MG63 (cell line): ENCODE measurements around the gene GNG7. TPM values are rescaled to one million over a fixed set of nuclear protein-coding genes. Genes with fewer than 3 reads are reported as not detected.
"Not testable (repeated sequence)": the region's sequence is repeated elsewhere in the genome, so short reads cannot be mapped to it uniquely, and the experiment has no call there.

Experiments used
- DNase-seq: peaks from one replicate; pipeline ENCODE4 v3.0.0-alpha.2; 2020
- H3K27me3 ChIP-seq: fragments of 250-450 bp; sonication (Bioruptor Pico); 2 replicates; pipeline ENCODE4 v1.5.1; 2020; ENCODE audit warnings: mild to moderate bottlenecking, moderate library complexity
- H3K36me3 ChIP-seq: fragments of 250-450 bp; sonication (Bioruptor Pico); 2 replicates; pipeline ENCODE4 v1.5.1; 2020; ENCODE audit warnings: mild to moderate bottlenecking, moderate library complexity
- H3K4me3 ChIP-seq: fragments of 250-450 bp; sonication (Bioruptor Pico); 2 replicates; pipeline ENCODE4 v1.5.1; 2020; ENCODE audit warnings: mild to moderate bottlenecking, moderate library complexity
- H3K9me3 ChIP-seq: fragments of 250-450 bp; sonication (Bioruptor Pico); 2 replicates; pipeline ENCODE4 v1.5.1; 2020; ENCODE audit warnings: mild to moderate bottlenecking, moderate library complexity
- total RNA-seq: library from RNA; depleted of rRNA; stranded (reverse); fragments of >200 nt; shearing (Covaris generic); gene quantifications from 2 replicates; pipeline ENCODE4 v1.2.3, GENCODE V29; 2014; ENCODE audit warnings: low replicate concordance; rRNA removed

Gene GNG7
- total RNA-seq, 1 experiment from 2014 or later: 0.20 TPM

- Histone ChIP-seq H3K9me3 (no peaks in the 10 kb centered on the region), H3K36me3 (peaks cover 19% of the 10 kb centered on the region), H3K27me3 (no peaks in the 10 kb centered on the region), H3K4me3 (peak overlapping the region; percentile 99)
- DNase-seq: peak; percentile 88
These were observed 228.1 kb downstream of the GNG7 start for GRCh38 chr19:2474232-2475017.

GRCh38 chr19:2469915-2470200 is 232.6 kb downstream of the GNG7 start:
- H3K9me3 ChIP-seq, H3K4me3 ChIP-seq, DNase-seq, H3K36me3 ChIP-seq, H3K27me3 ChIP-seq: not testable (repeated sequence)

- H3K36me3 ChIP-seq: no peaks in the 10 kb centered on the region
- peak; percentile 19 for DNase-seq
- no peaks in the 10 kb centered on the region for H3K9me3 ChIP-seq
- H3K27me3 ChIP-seq: no peaks in the 10 kb centered on the region
- H3K4me3 ChIP-seq: no peak overlapping the region
These were observed 233.2 kb downstream of the GNG7 start for GRCh38 chr19:2469102-2469914.

GRCh38 chr19:2468596-2468995 is 233.9 kb downstream of the GNG7 start:
- Histone ChIP-seq H3K27me3 (no peaks in the 10 kb centered on the region), H3K36me3 (no peaks in the 10 kb centered on the region)
- no peak for DNase-seq

GRCh38 chr19:2464389-2464788 is 238.1 kb downstream of the GNG7 start:
- H3K27me3 ChIP-seq: no peaks in the 10 kb centered on the region
- DNase-seq: no peak
- no peaks in the 10 kb centered on the region for H3K36me3 ChIP-seq
- H3K4me3 ChIP-seq: no peak overlapping the region
- no peaks in the 10 kb centered on the region for H3K9me3 ChIP-seq

More at GRCh38 chr19:2468596-2468995, 233.9 kb downstream of the GNG7 start:
- Histone ChIP-seq H3K9me3 (no peaks in the 10 kb centered on the region), H3K4me3 (no peak overlapping the region)

GRCh38 chr19:2463694-2464093 is 238.8 kb downstream of the GNG7 start:
- not testable (repeated sequence) for DNase-seq, H3K9me3 ChIP-seq, H3K36me3 ChIP-seq, H3K27me3 ChIP-seq, H3K4me3 ChIP-seq

GRCh38 chr19:2462635-2463421 is 239.7 kb downstream of the GNG7 start:
- H3K27me3 ChIP-seq: no peaks in the 10 kb centered on the region
- no peaks in the 10 kb centered on the region for H3K9me3 ChIP-seq
- DNase-seq: peak; percentile 93
- no peaks in the 10 kb centered on the region for H3K36me3 ChIP-seq
- H3K4me3 ChIP-seq: peak overlapping the region; percentile 63

GRCh38 chr19:2461751-2462634 is 240.5 kb downstream of the GNG7 start:
- Histone ChIP-seq H3K36me3 (peaks cover 2% of the 10 kb centered on the region; the same call in 1 of the 2 replicates), H3K9me3 (no peaks in the 10 kb centered on the region), H3K27me3 (no peaks in the 10 kb centered on the region), H3K4me3 (peak overlapping the region; percentile 63)
- DNase-seq: peak; percentile 84

Other genes with a start within 250 kb of the GNG7 start
- gene LMNB2, start 245.7 kb downstream of the GNG7 start, total RNA-seq: 124 and 171 TPM in 2 replicates
- gene GADD45B, start 226.6 kb downstream of the GNG7 start, total RNA-seq: 36.4 and 48.7 TPM in 2 replicates
- 8.9 and 11.6 TPM in 2 replicates for gene DIRAS1, start 18.7 kb upstream of the GNG7 start, total RNA-seq
- gene SLC39A3, start 37.3 kb upstream of the GNG7 start, total RNA-seq: 36.4 and 42.7 TPM in 2 replicates
- 68.4 and 87.7 TPM in 2 replicates for gene SGTA, start 80.6 kb upstream of the GNG7 start, total RNA-seq
- 127 and 179 TPM in 2 replicates for gene THOP1, start 82.8 kb upstream of the GNG7 start, total RNA-seq
- gene ZNF554, start 117.2 kb upstream of the GNG7 start, total RNA-seq: 1.2 and 2.4 TPM in 2 replicates
- gene ZNF555, start 138.8 kb upstream of the GNG7 start, total RNA-seq: 0.92 and 4.5 TPM in 2 replicates
- gene ZNF556, start 164.6 kb upstream of the GNG7 start, total RNA-seq: 0.07 and 0.13 TPM in 2 replicates
- 2.2 and 3.3 TPM in 2 replicates for gene ZNF57, start 198.2 kb upstream of the GNG7 start, total RNA-seq
- 5.0 and 6.8 TPM in 2 replicates for gene ZNF77, start 242.3 kb upstream of the GNG7 start, total RNA-seq